HG03342 (cell line): Measurements from ENCODE around the gene ARL2BP.

Experiments
- ATAC-seq: cut with Tn5 transposase; IDR thresholded peaks from one replicate; pipeline ENCODE4 v1.9.1; 2021; ENCODE audit warnings: mild to moderate bottlenecking, moderate library complexity; ENCODE audit not compliant: unreplicated experiment

The ARL2BP gene

DNA sequence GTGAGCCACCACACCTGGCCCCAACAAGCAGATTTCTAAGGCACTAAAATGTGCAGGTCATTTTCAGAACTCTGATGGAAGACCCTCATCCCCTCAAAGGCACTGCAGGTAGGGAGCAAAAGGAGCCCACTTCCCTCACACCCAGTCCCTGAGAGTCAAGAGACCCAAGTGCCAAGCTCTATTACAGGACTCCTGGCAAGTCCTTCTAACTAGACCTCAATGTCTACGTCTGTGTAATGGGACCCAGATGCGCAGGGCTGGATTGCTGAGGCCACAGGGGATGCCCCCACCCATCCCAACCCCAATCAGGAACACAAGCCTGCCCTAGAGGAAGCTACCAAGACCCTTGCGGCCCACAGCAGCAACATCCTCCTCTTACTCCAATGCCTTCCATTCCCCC is 36.7 kb downstream of the ARL2BP start:
- no peak for ATAC-seq

DNA sequence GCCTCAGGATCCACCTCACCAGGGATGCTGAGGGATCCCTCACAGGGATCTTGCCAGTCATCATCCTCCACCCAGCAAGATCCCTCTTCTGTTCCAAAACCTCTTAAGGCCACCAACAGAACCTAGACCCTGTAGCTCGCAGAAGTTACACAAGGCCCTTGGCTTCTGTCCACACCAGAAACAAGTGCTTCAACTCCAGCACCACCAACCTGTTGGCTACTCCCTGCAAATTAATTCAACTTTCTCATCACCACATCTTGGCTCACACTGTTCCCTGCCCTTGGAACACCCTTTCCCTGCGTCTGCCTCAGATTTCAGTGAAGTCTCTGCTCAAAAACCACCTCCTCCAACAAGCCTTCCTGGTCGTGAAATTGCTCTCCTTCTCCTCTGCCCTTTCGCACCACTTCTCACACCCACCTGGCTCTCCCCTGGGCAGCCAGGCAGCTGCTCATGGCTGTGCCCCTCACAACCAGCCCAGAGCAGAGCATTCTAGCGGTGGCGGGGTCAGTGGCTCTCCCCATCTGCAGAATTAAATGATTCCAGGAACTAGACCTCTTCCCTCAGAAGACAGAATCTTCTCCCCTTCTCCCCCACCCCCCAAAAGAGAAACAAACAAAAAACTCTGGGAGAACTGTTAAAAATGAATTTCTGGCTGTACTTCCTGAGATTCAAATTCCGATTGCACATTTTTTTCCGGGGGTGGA is 37.6 kb downstream of the ARL2BP start:
- ATAC-seq: no peak

DNA sequence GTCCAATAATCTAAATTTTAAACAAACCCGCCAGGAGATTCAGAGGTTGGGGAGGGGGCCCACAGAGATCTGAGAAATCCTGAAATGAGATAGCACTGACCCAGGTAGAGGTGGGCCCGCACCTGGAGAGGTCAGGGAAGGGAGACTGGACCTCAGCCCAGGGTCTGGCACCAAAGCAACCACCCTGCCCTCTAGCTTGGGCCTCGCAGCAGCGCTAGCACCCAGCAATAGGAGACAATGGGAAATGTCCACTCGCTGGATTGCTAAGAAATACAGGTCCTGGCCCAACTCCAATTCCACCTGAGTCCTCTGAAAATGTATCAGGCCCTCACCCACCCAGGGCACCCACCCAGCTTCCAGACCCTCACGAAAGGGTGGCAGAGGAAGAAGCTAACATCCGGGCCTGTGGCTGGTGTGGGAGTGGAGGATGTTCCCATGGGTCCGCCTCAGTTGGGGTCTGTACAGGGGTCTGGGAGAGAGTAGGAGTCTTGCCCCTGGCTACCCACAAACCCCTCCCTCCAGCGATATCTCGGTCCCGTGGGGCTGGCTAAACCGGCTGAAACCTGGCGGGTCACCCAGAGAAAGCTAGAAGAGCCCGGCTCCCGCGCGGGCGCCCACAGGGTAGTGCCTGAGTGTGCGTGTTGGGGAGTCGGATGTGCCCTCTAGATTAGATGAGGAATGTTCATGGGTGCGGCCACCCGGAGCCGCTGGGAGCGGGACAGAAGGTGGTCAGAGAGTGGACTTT is 38.3 kb downstream of the ARL2BP start:
- no peak for ATAC-seq

DNA sequence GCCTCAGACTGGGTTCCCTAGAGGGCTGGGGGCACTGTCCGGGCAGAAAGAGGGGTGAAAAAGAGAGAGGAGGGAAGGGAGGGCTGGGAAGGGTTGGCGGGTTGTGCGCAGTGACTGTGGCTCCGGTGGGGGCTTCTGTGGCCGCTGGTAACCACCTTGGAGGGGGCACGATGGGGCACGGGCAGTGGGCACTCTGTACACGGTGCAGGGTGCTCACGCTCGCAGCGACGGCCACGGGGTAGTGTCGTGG is 38.8 kb downstream of the ARL2BP start:
- no peak for ATAC-seq

DNA sequence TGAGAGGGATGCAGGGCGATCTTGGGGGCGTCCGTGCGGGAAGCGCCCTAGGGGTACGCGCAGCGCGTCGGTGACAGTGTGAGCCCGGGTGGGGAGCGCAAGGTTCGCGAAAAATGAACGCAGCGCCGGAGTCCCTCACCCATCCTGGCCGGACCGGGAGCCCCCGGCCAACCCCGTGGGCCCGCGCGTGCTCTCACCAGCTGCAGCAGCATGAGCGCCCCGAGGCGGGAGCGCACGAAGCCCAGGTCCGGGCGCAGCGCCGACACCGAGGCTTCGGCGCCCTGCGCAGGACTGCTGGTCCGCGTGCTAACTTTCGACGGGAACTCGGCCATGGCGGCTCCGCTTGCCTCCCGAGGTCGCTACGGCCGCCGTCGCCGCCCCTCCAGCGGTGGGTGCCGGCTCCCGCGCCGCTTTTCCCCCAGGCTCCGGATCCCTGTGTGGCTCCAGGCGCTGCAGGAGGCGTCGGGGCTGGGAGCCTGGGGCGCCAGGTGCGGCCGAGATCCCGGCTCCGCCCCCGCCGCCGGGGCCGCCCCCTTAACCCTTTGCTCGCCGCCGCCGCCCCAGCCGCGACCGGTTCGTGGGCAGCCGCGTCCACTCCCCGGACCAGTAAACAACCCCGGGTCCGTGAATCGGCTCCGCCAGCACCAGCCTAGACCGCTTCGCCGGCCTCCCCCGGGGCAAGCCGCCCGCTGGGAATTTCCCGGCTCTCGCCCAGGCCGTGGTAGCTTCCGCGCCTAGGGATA is 39.3 kb downstream of the ARL2BP start, which contains the start of gene PLLP:
Gene PLLP, minus strand, starts transcription at position 464 of the 743 bp plus-strand sequence. Its CDS starts 132 bp downstream, at position 332.
- no peak for ATAC-seq

DNA sequence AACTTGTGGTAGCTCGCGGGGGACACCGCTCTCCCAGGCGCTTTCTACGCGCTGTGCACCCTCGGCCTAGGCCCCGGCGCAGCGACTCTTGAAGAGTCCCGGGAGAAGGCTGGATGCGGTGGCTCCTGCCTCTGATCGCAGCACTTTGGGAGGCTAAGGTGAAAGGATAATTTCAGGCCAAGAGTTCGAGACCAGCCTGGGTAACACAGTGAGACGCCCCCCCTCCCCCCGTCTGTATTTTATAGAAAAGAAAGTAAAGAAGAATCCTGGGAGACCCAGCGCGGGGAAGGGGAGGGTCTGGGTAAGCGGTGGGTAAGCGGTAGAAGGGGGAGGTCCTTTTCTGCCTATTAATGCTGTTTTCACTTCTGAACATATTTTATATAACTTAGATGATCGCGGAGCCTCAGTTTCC is 39.9 kb downstream of the ARL2BP start:
- ATAC-seq: no peak

DNA sequence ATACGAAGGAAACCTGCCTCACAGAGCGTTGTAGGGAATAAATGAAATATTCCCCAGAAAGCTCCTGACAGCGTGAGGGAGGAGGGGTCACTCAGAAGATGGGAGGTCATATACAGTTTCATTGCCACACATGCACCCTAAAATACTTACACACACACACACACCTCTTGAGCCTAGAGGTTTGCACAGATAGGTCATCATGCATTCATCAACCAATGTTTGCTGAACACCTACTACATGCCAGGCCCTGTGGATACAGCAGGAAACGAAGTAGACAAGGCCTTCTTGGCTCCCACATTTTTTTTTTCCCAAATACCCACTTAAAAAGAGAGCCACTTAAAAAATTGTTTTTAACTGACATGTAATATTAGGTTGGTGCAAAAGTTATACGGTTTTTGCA is 40.3 kb downstream of the ARL2BP start:
- no peak for ATAC-seq

DNA sequence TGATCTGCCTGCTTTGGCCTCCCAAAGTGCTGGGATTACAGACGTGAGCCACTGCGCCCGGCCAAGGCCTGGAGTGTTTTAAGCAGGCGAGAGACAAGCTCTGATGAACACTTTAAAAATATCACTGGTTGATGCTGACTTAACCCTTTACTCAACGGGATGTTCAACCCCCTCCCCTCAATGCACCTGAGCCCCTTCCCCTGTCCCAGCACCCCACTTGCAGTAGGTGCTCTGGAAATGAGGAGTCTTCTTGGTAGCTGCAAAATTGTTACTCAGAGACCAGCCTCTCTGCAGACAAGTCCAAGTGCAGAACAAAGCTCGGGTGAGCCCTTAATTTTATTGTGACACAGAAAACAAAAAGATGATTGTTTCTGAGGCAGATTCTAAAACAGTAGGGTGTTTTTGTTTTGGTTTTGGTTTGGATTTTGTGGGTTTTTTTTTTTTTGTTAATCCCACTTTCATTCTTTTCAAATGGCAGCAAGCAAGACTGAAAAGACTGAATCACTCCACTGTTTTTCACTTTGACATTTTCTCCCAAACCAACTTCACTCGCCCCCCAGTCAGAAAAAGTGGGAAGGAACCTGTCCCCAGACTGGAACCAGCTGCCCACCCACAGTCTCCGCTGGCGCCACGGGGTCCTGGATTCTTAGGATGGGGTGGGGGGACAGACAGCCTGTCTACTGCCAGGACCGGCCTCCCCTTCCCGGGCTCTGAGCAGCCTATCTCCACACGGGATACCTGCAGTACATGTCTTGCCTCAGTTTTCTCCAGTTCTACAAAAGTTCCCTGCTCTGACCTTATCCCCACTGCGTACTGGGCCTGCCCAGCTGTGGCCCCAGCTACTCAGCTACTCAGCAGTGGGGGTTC is 44.6 kb downstream of the ARL2BP start:
- ATAC-seq: no peak

DNA sequence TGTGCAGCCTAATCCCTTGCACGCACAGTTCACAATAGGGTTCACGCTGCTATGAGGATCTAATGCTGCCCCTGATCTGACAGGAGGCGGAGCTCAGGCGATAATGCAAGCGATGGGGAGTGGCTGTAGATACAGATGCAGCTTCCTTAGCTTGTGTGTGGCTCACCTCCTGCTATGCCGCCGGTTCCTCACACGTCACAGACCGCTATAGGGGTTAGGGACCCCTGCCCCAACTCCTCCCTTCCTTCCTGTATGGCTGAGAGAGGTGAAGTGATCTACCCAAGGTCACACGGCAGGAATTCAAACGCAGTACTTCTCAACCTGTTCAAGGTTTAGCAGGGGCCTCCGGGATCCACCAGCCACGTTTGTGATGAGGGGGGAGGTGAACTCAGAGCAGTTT is 52.8 kb downstream of the ARL2BP start:
- no peak for ATAC-seq

DNA sequence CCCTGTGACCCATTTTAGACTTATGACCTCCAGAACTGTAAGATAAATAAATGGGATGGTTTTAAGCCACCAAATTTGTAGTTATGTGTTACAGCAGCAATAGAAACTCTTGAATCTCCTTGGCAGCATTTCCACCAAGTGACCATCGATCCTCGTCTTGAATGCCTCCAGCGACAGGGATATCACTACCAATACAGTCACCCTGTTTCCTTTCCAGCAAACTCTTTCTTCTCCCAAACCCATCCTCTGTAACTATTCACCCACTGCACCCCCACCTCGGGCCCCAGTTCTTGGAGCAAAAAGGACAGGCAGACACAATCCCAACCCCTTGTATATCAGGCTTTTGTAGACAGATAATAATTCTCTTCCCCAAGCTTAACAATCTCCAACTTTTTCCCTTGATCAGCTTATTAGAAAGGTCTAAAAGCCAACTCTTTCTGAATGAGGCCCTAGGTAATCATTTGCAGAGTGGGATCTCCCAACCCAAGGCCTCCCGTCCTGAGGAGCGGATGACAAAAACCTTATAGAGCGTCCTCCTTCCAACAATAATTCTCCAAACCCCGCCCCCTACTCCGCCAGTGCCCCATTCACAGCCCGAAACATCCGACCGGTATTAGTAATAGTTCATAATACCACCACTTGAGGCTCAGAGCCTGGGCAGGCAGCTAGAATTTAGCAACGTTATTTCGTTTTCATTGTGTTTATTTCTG is 54.1 kb downstream of the ARL2BP start:
- peak; percentile 25 for ATAC-seq

DNA sequence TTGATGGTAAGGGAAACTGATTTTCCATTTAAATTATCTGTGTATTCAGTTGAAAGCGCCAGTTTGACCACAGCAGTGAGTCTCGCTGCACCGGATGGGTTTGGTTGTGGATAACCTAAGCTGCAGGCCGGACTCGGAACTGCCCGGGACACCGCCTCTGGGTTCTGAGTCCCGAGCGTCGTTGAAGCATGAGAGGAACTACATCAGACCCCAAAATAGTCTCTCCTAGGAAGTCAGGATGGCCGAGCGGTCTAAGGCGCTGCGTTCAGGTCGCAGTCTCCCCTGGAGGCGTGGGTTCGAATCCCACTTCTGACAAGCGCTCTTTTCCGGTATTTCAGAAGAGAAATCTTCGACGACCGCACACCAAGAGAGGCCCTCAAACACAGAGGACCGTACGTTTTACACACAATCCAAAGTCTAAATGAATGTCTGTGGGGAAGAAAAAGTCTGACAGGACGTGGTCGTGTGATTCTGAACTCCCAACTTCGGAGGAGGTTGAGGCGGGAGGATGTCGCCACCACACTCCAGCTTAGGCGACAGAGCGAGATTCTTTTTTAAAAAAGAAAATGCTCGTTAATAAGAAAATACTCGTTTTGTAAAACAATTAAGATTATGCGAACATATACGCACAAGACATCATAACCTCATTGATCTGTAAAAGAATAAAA is 54.8 kb downstream of the ARL2BP start:
- ATAC-seq: peak; percentile 51

DNA sequence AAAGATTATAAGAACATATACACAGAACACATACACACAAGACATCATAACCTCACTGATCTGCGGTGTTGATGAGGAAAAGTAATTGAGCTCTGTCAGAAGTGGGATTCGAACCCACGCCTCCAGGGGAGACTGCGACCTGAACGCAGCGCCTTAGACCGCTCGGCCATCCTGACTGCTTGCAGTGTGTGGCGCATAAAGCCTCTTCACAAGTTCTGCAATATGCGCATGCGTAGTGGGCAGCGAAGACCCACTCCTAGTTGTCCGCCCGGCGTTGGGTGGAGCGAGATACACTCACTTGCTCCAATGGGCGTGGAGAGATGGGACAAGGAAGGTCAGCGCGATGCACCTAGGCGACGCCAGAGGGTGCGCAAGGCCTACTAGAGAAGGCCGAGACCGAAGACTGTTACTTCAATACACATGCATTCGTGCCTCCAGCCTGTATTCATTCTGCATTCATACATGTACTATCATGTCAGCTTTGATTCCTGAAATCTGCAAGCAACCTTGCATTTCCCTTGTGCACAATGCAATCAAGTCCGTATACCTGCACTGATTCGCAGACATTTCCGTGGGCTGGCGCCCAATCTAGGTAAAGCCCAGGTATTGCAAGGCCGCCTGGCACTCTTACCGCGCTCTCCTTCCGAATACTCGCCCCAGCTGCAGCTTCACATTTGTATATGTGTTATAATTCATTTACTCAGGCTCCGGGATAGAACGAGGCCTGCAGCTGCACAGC is 55.5 kb downstream of the ARL2BP start:
- ATAC-seq: peak; percentile 82

DNA sequence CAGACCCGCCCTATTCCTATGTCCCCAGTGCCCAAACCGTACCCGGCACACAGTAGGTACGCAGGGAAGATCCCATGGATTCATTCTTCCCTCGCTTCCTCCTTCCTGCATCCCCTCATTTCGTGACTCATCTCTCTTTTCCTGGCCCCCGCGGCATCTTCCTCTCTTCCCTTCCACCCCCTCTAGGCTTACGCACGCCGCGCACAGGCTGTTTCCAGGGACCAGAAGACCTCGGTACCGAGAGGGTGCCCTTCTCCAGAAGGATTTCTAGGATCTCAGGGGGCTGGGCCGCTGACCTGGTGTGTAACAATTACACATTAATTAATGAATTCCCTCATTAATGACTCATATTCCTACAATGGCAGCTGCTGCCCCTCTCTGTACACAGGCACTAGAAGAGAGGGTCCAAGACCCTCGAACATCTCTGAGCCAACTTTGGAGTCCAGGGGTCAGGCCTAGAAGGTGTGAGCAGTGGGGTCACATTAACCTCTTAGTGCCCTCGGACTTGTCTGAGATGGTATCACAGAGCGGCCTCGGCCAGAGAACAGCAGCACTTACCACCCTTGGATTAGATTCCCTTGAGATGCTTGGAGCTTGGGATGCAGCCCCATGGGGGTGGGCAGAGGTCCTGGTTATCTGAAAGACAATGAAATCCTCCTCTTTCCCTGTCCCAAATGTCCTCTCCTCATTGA is 56.2 kb downstream of the ARL2BP start:
- no peak for ATAC-seq
